Endothelial cell of umbilical vein (primary cell): ENCODE measurements around the gene TPK1. TPM values are rescaled to one million over a fixed set of nuclear protein-coding genes. Genes with fewer than 3 reads are reported as not detected.
"Not testable (repeated sequence)": the region's sequence is repeated elsewhere in the genome, so short reads cannot be mapped to it uniquely, and the experiment has no call there.

ENCODE experiments used
- BruUV-seq: library from RNA; stranded (reverse); fragments of 400-500 nt; replicated peaks from 2 replicates; lab custom pipeline; 2021; lab: Mats Ljungman, UMichigan
- CTCF ChIA-PET: fragments of 300-600, 350-600 bp; sonication (Branson Sonifier 250); formaldehyde crosslinking; loops from one replicate; lab custom pipeline; 2021; ENCODE audit warnings: antibody characterized with exemption, inconsistent platforms; lab: Charles Lee
- POLR2A ChIA-PET: fragments of 300-600, 350-600 bp; sonication (Branson Sonifier 250); formaldehyde crosslinking; loops from one replicate; lab custom pipeline; 2021; ENCODE audit warnings: antibody characterized with exemption, inconsistent platforms; lab: Charles Lee
- DNase-seq: peaks from one replicate; pipeline ENCODE4 v3.0.0-alpha.2; 2011; ENCODE audit warnings: low read depth, low spot score
- FAIRE-seq: peaks from 2 replicates; lab custom pipeline; 2011; peaks lifted over from hg19 to GRCh38; lab: Jason Lieb, UNC
- H2AFZ ChIP-seq: 2 replicates; pipeline ENCODE4 v1.6.0; 2012; ENCODE audit warnings: low read depth, low read length, control low read depth, inconsistent platforms
- H3K27ac ChIP-seq: 2 replicates; pipeline ENCODE4 v1.5.1; 2011; ENCODE audit warnings: low read depth, mild to moderate bottlenecking, control low read depth, low read length, moderate library complexity; ENCODE audit not compliant: insufficient read depth
- H3K27me3 ChIP-seq, 2 experiments: 2 replicates each; pipeline versions ENCODE4 v1.6.0 to v1.6.1; 2011; ENCODE audit warnings: low read length in 2 of 2, mixed read lengths in 1 of 2; ENCODE audit not compliant: control insufficient read depth in 2 of 2, insufficient read depth in 2 of 2
- H3K36me3 ChIP-seq, 2 experiments: 2 replicates in 1 of 2; 3 replicates in 1 of 2; pipeline ENCODE4 v1.5.1; 2011; ENCODE audit warnings: low read length in 2 of 2, mild to moderate bottlenecking in 1 of 2, moderate library complexity in 1 of 2; ENCODE audit not compliant: control insufficient read depth in 2 of 2, insufficient read depth in 2 of 2; ENCODE audit errors: extremely low read depth in 1 of 2
- H3K4me1 ChIP-seq: 3 replicates; pipeline ENCODE4 v1.5.1; 2011; ENCODE audit warnings: mild to moderate bottlenecking, low read length; ENCODE audit not compliant: control insufficient read depth, insufficient read depth; ENCODE audit errors: extremely low read depth
- H3K4me2 ChIP-seq: 2 replicates; pipeline ENCODE4 v1.6.1; 2011; ENCODE audit warnings: low read length, control low read depth, mixed read lengths; ENCODE audit not compliant: insufficient read depth
- H3K4me3 ChIP-seq, 3 experiments: fragments of 200-600 bp in 1 of 3; sonication (generic), shearing (Covaris generic) in 1 of 3; replicated peaks in 1 of 3; 2 replicates each; pipeline ENCODE4 v1.5.1; 2011 to 2016; ENCODE audit warnings: control low read depth in 3 of 3, low read length in 3 of 3, mild to moderate bottlenecking in 2 of 3, inconsistent platforms in 1 of 3, low read depth in 1 of 3, moderate library complexity in 1 of 3; ENCODE audit not compliant: insufficient read depth in 1 of 3
- H3K79me2 ChIP-seq: 2 replicates; pipeline ENCODE4 v1.6.0; 2012; ENCODE audit warnings: low read length, inconsistent platforms; ENCODE audit not compliant: control insufficient read depth, insufficient read depth
- H3K9ac ChIP-seq: replicated peaks from 2 replicates; pipeline ENCODE3; 2011; ENCODE audit warnings: low read length, control low read depth; ENCODE audit not compliant: insufficient read depth; ENCODE audit errors: extremely low read depth
- H3K9me1 ChIP-seq: replicated peaks from 3 replicates; pipeline ENCODE4 v1.6.0; 2011; ENCODE audit warnings: mild to moderate bottlenecking, low read length; ENCODE audit not compliant: control insufficient read depth, insufficient read depth; ENCODE audit errors: extremely low read depth
- H3K9me3 ChIP-seq: replicated peaks from 2 replicates; pipeline ENCODE4 v1.5.1; 2012; ENCODE audit warnings: low read length, inconsistent platforms; ENCODE audit not compliant: control insufficient read depth, insufficient read depth
- H4K20me1 ChIP-seq: replicated peaks from 2 replicates; pipeline ENCODE3; 2011; ENCODE audit warnings: mild to moderate bottlenecking, low read length; ENCODE audit not compliant: control insufficient read depth, insufficient read depth; ENCODE audit errors: extremely low read depth
- EZH2 ChIP-seq: IDR thresholded peaks from 2 replicates; pipeline ENCODE4 v1.6.1; 2012; ENCODE audit warnings: borderline replicate concordance, low read depth, mild to moderate bottlenecking, moderate library complexity, low read length, inconsistent platforms; ENCODE audit not compliant: severe bottlenecking
- FOS ChIP-seq: IDR thresholded peaks from 2 replicates; pipeline ENCODE4 v1.6.1; 2011; ENCODE audit warnings: mild to moderate bottlenecking, low read length, moderate library complexity, borderline replicate concordance; ENCODE audit not compliant: insufficient read depth
- GATA2 ChIP-seq: IDR thresholded peaks from 2 replicates; pipeline ENCODE4 v1.7.0; 2011; ENCODE audit warnings: low read depth, mild to moderate bottlenecking, moderate library complexity, mixed read lengths, low read length; ENCODE audit not compliant: insufficient read length, insufficient read depth
- JUN ChIP-seq: IDR thresholded peaks from 2 replicates; pipeline ENCODE4 v1.6.1; 2011; ENCODE audit warnings: borderline replicate concordance, low read depth; ENCODE audit not compliant: insufficient read length, insufficient read depth
- MYC ChIP-seq: IDR thresholded peaks from one replicate; pipeline ENCODE4 v1.6.1; 2011; ENCODE audit warnings: mild to moderate bottlenecking, low read depth, low read length
- POLR2A ChIP-seq: IDR thresholded peaks from 2 replicates; pipeline ENCODE4 v1.6.1; 2012; ENCODE audit warnings: low read depth, mild to moderate bottlenecking, control low read depth, low read length
- POLR2AphosphoS5 ChIP-seq: IDR thresholded peaks from 2 replicates; pipeline ENCODE4 v1.6.1; 2012; ENCODE audit warnings: low read depth, mild to moderate bottlenecking, control low read depth, low read length, moderate library complexity; ENCODE audit not compliant: insufficient read depth
- dilution Hi-C: fragments of 300-500 bp; cut with MboI; formaldehyde crosslinking; loops from one replicate; pipeline ENCODE4 v1.15.0; 2019; ENCODE audit warnings: low sequenced_read_pairs; ENCODE audit not compliant: extremely low pct_ligation_motif_present
- intact Hi-C: fragments of 100-400 bp; cut with micrococcal nuclease; formaldehyde crosslinking; loops from one replicate; pipeline ENCODE4 v1.10.0; 2022
- polyA plus RNA-seq, 4 experiments: library from polyadenylated mRNA; depleted of rRNA in 3 of 4; stranded (reverse) in 3 of 4; unstranded in 1 of 4; fragments of >200 nt; gene quantifications; 2 replicates each; pipeline versions ENCODE4 v1.2.1 to v1.2.3, GENCODE V29; 2011 to 2012; ENCODE audit warnings: missing spikeins in 1 of 4
- total RNA-seq: library from RNA; stranded (reverse); gene quantifications from 2 replicates; pipeline ENCODE4 v1.2.3, GENCODE V29; 2021
- TF ChIP-seq, protein P1 (sequence below): IDR thresholded peaks from 2 replicates; pipeline ENCODE4 v1.6.1; 2011; ENCODE audit not compliant: insufficient read depth, insufficient read length
- TF ChIP-seq, protein P2 (sequence below), 2 donors: IDR thresholded peaks; 1 replicate in 1 of 2; 2 replicates in 1 of 2; pipeline ENCODE4 v1.5.1; 2011; ENCODE audit warnings: low read length in 2 of 2, mild to moderate bottlenecking in 2 of 2, moderate library complexity in 2 of 2, control low read depth in 1 of 2, inconsistent platforms in 1 of 2, low read depth in 1 of 2; ENCODE audit not compliant: insufficient read depth in 1 of 2; ENCODE audit errors: extremely low read depth in 1 of 2

Gene TPK1
- total and polyA plus RNA-seq, 2 donors (not counting 3 experiments of a cell fraction or from before 2014, with no cell fraction given) = 7.5 to 9.3 TPM

DNA sequence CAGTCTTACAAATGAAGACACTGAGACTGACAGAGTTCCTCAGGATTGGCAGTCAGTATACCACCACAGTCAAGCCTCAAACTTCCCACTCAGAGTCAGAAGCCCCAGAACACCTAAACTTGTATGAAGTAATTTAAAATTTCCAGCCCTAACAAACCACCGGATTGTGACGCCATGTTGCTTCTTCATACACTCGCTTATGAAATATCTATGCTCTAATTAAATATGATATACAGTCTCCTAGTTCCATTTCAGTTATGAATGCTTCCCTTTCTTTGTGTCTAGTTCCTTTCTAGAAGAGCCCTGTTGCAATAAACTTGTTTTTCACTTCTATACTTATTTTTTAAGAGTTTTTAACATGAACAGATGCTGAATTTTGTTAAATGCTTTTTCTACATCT is 260.4 kb downstream of the TPK1 start:
- TF ChIP-seq POLR2A = no peak
- TF ChIP-seq EZH2 = no peak
- TF ChIP-seq MYC = no peak
- TF ChIP-seq, protein P1, sequence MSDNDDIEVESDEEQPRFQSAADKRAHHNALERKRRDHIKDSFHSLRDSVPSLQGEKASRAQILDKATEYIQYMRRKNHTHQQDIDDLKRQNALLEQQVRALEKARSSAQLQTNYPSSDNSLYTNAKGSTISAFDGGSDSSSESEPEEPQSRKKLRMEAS = no peak
- no peak for TF ChIP-seq GATA2
- TF ChIP-seq, protein P2, sequence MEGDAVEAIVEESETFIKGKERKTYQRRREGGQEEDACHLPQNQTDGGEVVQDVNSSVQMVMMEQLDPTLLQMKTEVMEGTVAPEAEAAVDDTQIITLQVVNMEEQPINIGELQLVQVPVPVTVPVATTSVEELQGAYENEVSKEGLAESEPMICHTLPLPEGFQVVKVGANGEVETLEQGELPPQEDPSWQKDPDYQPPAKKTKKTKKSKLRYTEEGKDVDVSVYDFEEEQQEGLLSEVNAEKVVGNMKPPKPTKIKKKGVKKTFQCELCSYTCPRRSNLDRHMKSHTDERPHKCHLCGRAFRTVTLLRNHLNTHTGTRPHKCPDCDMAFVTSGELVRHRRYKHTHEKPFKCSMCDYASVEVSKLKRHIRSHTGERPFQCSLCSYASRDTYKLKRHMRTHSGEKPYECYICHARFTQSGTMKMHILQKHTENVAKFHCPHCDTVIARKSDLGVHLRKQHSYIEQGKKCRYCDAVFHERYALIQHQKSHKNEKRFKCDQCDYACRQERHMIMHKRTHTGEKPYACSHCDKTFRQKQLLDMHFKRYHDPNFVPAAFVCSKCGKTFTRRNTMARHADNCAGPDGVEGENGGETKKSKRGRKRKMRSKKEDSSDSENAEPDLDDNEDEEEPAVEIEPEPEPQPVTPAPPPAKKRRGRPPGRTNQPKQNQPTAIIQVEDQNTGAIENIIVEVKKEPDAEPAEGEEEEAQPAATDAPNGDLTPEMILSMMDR (IDR thresholded peaks at IDR 0.05; ENCODE audit: extremely low read depth in 1 of 2, insufficient read depth in 1 of 2, low read depth in 1 of 2, low read length in 2 of 2) = no peak
- TF ChIP-seq FOS = no peak
- no peak for TF ChIP-seq POLR2AphosphoS5
- no peak for TF ChIP-seq JUN
- H3K9me1 ChIP-seq = no peaks in the 10 kb centered on the region
- H3K79me2 ChIP-seq = no peaks in the 10 kb centered on the region
- H2AFZ ChIP-seq = no peak overlapping the region
- H3K4me1 ChIP-seq = no peaks in the 10 kb centered on the region
- H3K27ac ChIP-seq = no peak overlapping the region
- H3K27me3 ChIP-seq = no peaks in the 10 kb centered on the region
- BruUV-seq = no TSS peak
- FAIRE-seq = no peak
- POLR2A ChIA-PET = no interaction called here
- CTCF ChIA-PET = no interaction called here
- no peak overlapping the region for H3K9ac ChIP-seq
- no peak overlapping the region for H3K4me2 ChIP-seq
- dilution Hi-C loops (no loop called here), intact Hi-C loops (no loop called here)
- no peak for DNase-seq
- H3K36me3 ChIP-seq = no peaks in the 10 kb centered on the region
- H3K9me3 ChIP-seq = no peaks in the 10 kb centered on the region
- H4K20me1 ChIP-seq = no peaks in the 10 kb centered on the region
- no peak overlapping the region for H3K4me3 ChIP-seq

DNA sequence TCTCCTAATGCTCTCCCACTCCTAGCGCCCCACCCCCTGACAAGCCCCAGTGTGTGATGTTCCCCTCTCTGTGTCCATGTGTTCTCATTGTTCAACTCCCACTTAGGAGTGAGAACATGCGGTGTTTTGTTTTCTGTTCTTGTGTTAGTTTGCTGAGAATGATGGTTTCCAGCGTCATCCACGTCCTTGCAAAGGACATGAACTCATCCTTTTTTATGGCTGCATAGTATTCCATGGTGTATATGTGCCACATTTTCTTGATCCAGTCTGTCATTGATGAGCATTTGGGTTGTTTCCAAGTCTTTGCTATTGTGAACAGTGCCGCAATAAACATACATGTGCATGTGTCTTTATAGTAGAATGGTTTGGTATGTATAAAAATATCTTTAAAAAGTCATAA is 261.1 kb downstream of the TPK1 start:
- CTCF ChIA-PET, H3K27me3 ChIP-seq, H3K9me3 ChIP-seq, H3K36me3 ChIP-seq, H3K4me3 ChIP-seq, H3K27ac ChIP-seq, H4K20me1 ChIP-seq, FAIRE-seq, intact Hi-C loops, H3K4me1 ChIP-seq, dilution Hi-C loops, H3K4me2 ChIP-seq, H3K9ac ChIP-seq, H2AFZ ChIP-seq, DNase-seq, BruUV-seq, H3K9me1 ChIP-seq, POLR2A ChIA-PET, H3K79me2 ChIP-seq: not testable (repeated sequence)
